Right atrium auricular region (tissue), 2 donors: ENCODE results near the gene GSDMA. TPM values are rescaled to one million over a fixed set of nuclear protein-coding genes. Genes with fewer than 3 reads are reported as not detected.

Source experiments
- DNase-seq: peaks from one replicate; pipeline ENCODE4 v3.0.0-alpha.2; 2019; ENCODE audit warnings: low spot score
- H3K27ac ChIP-seq, 2 donors: fragments of 200-600 bp; sonication (generic); 1 replicate in 1 of 2; 2 replicates in 1 of 2; pipeline ENCODE4 v1.5.1; 2016 to 2019
- H3K27me3 ChIP-seq, 2 donors: fragments of 200-600 bp; sonication (generic); one replicate each; pipeline versions ENCODE4 v1.5.1 to v1.6.0; 2017 to 2019
- H3K36me3 ChIP-seq: fragments of 200-600 bp; sonication (generic); one replicate; pipeline ENCODE4 v1.5.1; 2016
- H3K4me1 ChIP-seq, 2 donors: fragments of 200-600 bp; sonication (generic); one replicate each; pipeline versions ENCODE4 v1.5.1 to v1.6.0; 2017 to 2019
- H3K4me3 ChIP-seq, 2 donors: fragments of 200-600 bp; sonication (generic); 1 replicate in 1 of 2; 2 replicates in 1 of 2; pipeline ENCODE4 v1.5.1; 2017 to 2019; ENCODE audit warnings: mild to moderate bottlenecking in 1 of 2, moderate library complexity in 1 of 2
- H3K9me3 ChIP-seq, 2 donors: fragments of 200-600 bp; sonication (generic); one replicate each; pipeline ENCODE4 v1.5.1; 2019
- CTCF ChIP-seq, 2 donors: fragments of 200-600 bp; sonication (generic); IDR thresholded peaks; one replicate each; pipeline ENCODE4 v1.5.1; 2019; ENCODE audit warnings: antibody characterized with exemption in 2 of 2
- total RNA-seq, 2 donors: library from RNA; depleted of rRNA; stranded (reverse); fragments of >200 nt; gene quantifications; one replicate each; pipeline ENCODE4 v1.1.0, GENCODE V29; 2016

Gene GSDMA
- total RNA-seq, 2 donors from 2014 or later = 0.75 TPM; not detected in 1

- Histone ChIP-seq H3K27ac (peak overlapping the region; percentile 36 to 38), H3K4me3 (peak overlapping the region; percentile 22 to 49), H3K36me3 (no peaks in the 10 kb centered on the region), H3K9me3 (no peaks in the 10 kb centered on the region), H3K27me3 (no peaks in the 10 kb centered on the region), H3K4me1 (peaks cover 0 to 18% of the 10 kb centered on the region in 2 donors)
- TF ChIP-seq CTCF (IDR thresholded peaks at IDR 0.05) = no peak
- no peak for DNase-seq
These were observed 10.7 kb upstream of the GSDMA start for GRCh38 chr17:39951924-39952679.

- no peaks in the 10 kb centered on the region for H3K36me3 ChIP-seq
- H3K27ac ChIP-seq = peak overlapping the region; percentile 38 to 70
- peak; percentile 96 for DNase-seq
- no peaks in the 10 kb centered on the region for H3K9me3 ChIP-seq
- H3K27me3 ChIP-seq = no peaks in the 10 kb centered on the region
- H3K4me1 ChIP-seq = peaks cover 0 to 18% of the 10 kb centered on the region in 2 donors
- no peak for TF ChIP-seq CTCF (IDR thresholded peaks at IDR 0.05)
- peak overlapping the region; percentile 24 to 49 for H3K4me3 ChIP-seq
These were observed 9.9 kb upstream of the GSDMA start for GRCh38 chr17:39952680-39953470.

GRCh38 chr17:39953471-39953888, 9.3 kb upstream of the GSDMA start:
- DNase-seq = no peak
- Histone ChIP-seq H3K9me3 (no peaks in the 10 kb centered on the region), H3K4me1 (peaks cover 0 to 18% of the 10 kb centered on the region in 2 donors), H3K27ac (peak overlapping the region; percentile 28 to 70), H3K27me3 (no peaks in the 10 kb centered on the region), H3K36me3 (no peaks in the 10 kb centered on the region), H3K4me3 (peak overlapping the region; percentile 24 to 49)
- TF ChIP-seq CTCF (IDR thresholded peaks at IDR 0.05) = no peak

GRCh38 chr17:39954876-39955275, 7.9 kb upstream of the GSDMA start:
- no peak overlapping the region for H3K27ac ChIP-seq
- H3K27me3 ChIP-seq = no peaks in the 10 kb centered on the region
- DNase-seq = no peak
- no peaks in the 10 kb centered on the region for H3K9me3 ChIP-seq
- peaks cover 0 to 22% of the 10 kb centered on the region in 2 donors for H3K4me1 ChIP-seq
- H3K36me3 ChIP-seq = no peaks in the 10 kb centered on the region
- TF ChIP-seq CTCF (IDR thresholded peaks at IDR 0.05) = no peak
- no peak overlapping the region for H3K4me3 ChIP-seq

GRCh38 chr17:39955726-39956225, 7.0 kb upstream of the GSDMA start:
- H3K9me3 ChIP-seq = no peaks in the 10 kb centered on the region
- no peaks in the 10 kb centered on the region for H3K36me3 ChIP-seq
- no peaks in the 10 kb centered on the region for H3K27me3 ChIP-seq
- H3K27ac ChIP-seq = no peak overlapping the region
- H3K4me3 ChIP-seq = no peak overlapping the region
- H3K4me1 ChIP-seq = peaks cover 0 to 22% of the 10 kb centered on the region in 2 donors
- DNase-seq = no peak
- TF ChIP-seq CTCF (IDR thresholded peaks at IDR 0.05) = no peak
